Calu3 (cell line): Measurements from ENCODE around the gene FGF14. TPM values are rescaled to one million over a fixed set of nuclear protein-coding genes. Genes with fewer than 3 reads are reported as not detected.

Source experiments
- BruUV-seq: library from RNA; stranded (reverse); fragments of 400-500 nt; replicated peaks from 2 replicates; lab custom pipeline; 2021; lab: Mats Ljungman, UMichigan
- CTCF ChIA-PET: fragments of 300-600 bp; sonication (Branson Sonifier 250); formaldehyde crosslinking; loops from one replicate; lab custom pipeline; 2022; ENCODE audit warnings: antibody characterized with exemption; lab: Charles Lee
- DNase-seq: peaks from one replicate; pipeline ENCODE4 v3.0.0; 2022
- H3K27ac Mint-ChIP-seq: one replicate; pipeline ENCODE4 v1.8.0; 2022; ENCODE audit warnings: mixed read lengths; ENCODE audit not compliant: unreplicated experiment
- H3K27me3 Mint-ChIP-seq: one replicate; pipeline ENCODE4 v1.8.0; 2022; ENCODE audit warnings: mixed read lengths; ENCODE audit not compliant: unreplicated experiment
- H3K36me3 Mint-ChIP-seq: one replicate; pipeline ENCODE4 v1.8.0; 2022; ENCODE audit warnings: mild to moderate bottlenecking, moderate library complexity, mixed read lengths; ENCODE audit not compliant: insufficient read depth, unreplicated experiment
- H3K4me1 Mint-ChIP-seq: one replicate; pipeline ENCODE4 v1.8.0; 2022; ENCODE audit warnings: mild to moderate bottlenecking, low read depth, mixed read lengths; ENCODE audit not compliant: unreplicated experiment
- H3K4me3 Mint-ChIP-seq: one replicate; pipeline ENCODE4 v1.8.0; 2022; ENCODE audit warnings: mild to moderate bottlenecking, low read depth, moderate library complexity, mixed read lengths; ENCODE audit not compliant: unreplicated experiment
- H3K9me3 Mint-ChIP-seq: one replicate; pipeline ENCODE4 v1.8.0; 2022; ENCODE audit warnings: low read depth, mixed read lengths; ENCODE audit not compliant: unreplicated experiment
- CTCF ChIP-seq: fragments of 200-600 bp; IDR thresholded peaks from one replicate; pipeline ENCODE4 v1.8.0; 2022; ENCODE audit warnings: antibody characterized with exemption; ENCODE audit not compliant: unreplicated experiment
- intact Hi-C: fragments of 100-400 bp; cut with micrococcal nuclease; formaldehyde crosslinking; loops from one replicate; pipeline ENCODE4 v1.10.0; 2022; ENCODE audit not compliant: unreplicated experiment
- total RNA-seq: library from RNA; stranded (reverse); gene quantifications from 2 replicates; pipeline ENCODE4 v1.2.3, GENCODE V29; 2022

The FGF14 gene
- total RNA-seq, 1 experiment from 2014 or later: 0.21 TPM

- CTCF ChIA-PET: no interaction called here
- BruUV-seq: no TSS peak
- H3K36me3 Mint-ChIP-seq: no peaks in the 10 kb centered on the region
- H3K27me3 Mint-ChIP-seq: no peaks in the 10 kb centered on the region
- no peak overlapping the region for H3K27ac Mint-ChIP-seq
- H3K9me3 Mint-ChIP-seq: no peaks in the 10 kb centered on the region
- no peak for TF ChIP-seq CTCF
- no peak overlapping the region for H3K4me3 Mint-ChIP-seq
- H3K4me1 Mint-ChIP-seq: no peaks in the 10 kb centered on the region
- intact Hi-C loops: no loop called here
- DNase-seq: no peak
Measured at GRCh38 chr13:102170305-102170704, 231.5 kb downstream of the FGF14 start.

- no TSS peak for BruUV-seq
- no peak for TF ChIP-seq CTCF
- CTCF ChIA-PET: no interaction called here
- no peaks in the 10 kb centered on the region for H3K9me3 Mint-ChIP-seq
- no peaks in the 10 kb centered on the region for H3K36me3 Mint-ChIP-seq
- no peak overlapping the region for H3K4me3 Mint-ChIP-seq
- intact Hi-C loops: no loop called here
- no peak for DNase-seq
- H3K4me1 Mint-ChIP-seq: no peaks in the 10 kb centered on the region
- peaks cover 4% of the 10 kb centered on the region for H3K27me3 Mint-ChIP-seq
- no peak overlapping the region for H3K27ac Mint-ChIP-seq
Measured at GRCh38 chr13:102169471-102170015, 232.3 kb downstream of the FGF14 start.

- no peak for DNase-seq
- BruUV-seq: no TSS peak
- Mint-ChIP-seq H3K9me3 (no peaks in the 10 kb centered on the region), H3K4me3 (no peak overlapping the region), H3K36me3 (no peaks in the 10 kb centered on the region), H3K27me3 (no peaks in the 10 kb centered on the region), H3K4me1 (no peaks in the 10 kb centered on the region), H3K27ac (no peak overlapping the region)
- CTCF ChIA-PET: no interaction called here
- no peak for TF ChIP-seq CTCF
- intact Hi-C loops: no loop called here
Measured at GRCh38 chr13:102152790-102153189, 249.1 kb downstream of the FGF14 start.

- no peak for DNase-seq
- no peak for TF ChIP-seq CTCF
- Mint-ChIP-seq H3K36me3 (no peaks in the 10 kb centered on the region), H3K4me3 (no peak overlapping the region), H3K27ac (no peak overlapping the region), H3K9me3 (no peaks in the 10 kb centered on the region), H3K4me1 (no peaks in the 10 kb centered on the region), H3K27me3 (no peaks in the 10 kb centered on the region)
- intact Hi-C loops: loop anchor here (10.0 kb wide), 1 partner anchor 317 kb away; no protein-coding TSS in a partner anchor
- no TSS peak for BruUV-seq
- CTCF ChIA-PET: no interaction called here
Measured at GRCh38 chr13:102147353-102147752, 254.5 kb downstream of the FGF14 start.
